Sigmoid colon (tissue), 7 donors: ENCODE measurements around the gene TEX19. TPM values are rescaled to one million over a fixed set of nuclear protein-coding genes. Genes with fewer than 3 reads are reported as not detected.
A peak's percentile ranks its signal among the peaks of the same experiment; 100 is the strongest.

ENCODE experiments used
- DNase-seq: peaks from one replicate; pipeline ENCODE4 v3.0.0-alpha.2; 2019
- H3K27ac ChIP-seq, 4 donors: fragments of 200-600 bp; sonication (generic); one replicate each; pipeline ENCODE4 v1.5.1; 2016 to 2019; ENCODE audit warnings: mild to moderate bottlenecking in 1 of 4
- H3K27me3 ChIP-seq, 3 donors: fragments of 200-600 bp; sonication (generic); one replicate each; pipeline ENCODE4 v1.5.1; 2019; ENCODE audit warnings: mild to moderate bottlenecking in 1 of 3
- H3K36me3 ChIP-seq, 4 donors: fragments of 200-600 bp; sonication (generic); one replicate each; pipeline ENCODE4 v1.5.1; 2016 to 2019
- H3K4me1 ChIP-seq, 4 donors: fragments of 200-600 bp; sonication (generic); one replicate each; pipeline ENCODE4 v1.5.1; 2017 to 2019
- H3K4me3 ChIP-seq, 4 donors: fragments of 200-600 bp; sonication (generic); one replicate each; pipeline ENCODE4 v1.5.1; 2017 to 2019; ENCODE audit warnings: mild to moderate bottlenecking in 2 of 4, moderate library complexity in 1 of 4
- H3K9me3 ChIP-seq, 4 donors: fragments of 200-600 bp in 3 of 4; sonication (generic) in 3 of 4; one replicate each; pipeline versions ENCODE4 v1.5.1 to v1.6.1; 2013 to 2019
- CTCF ChIP-seq, 4 experiments: fragments of 450-650 bp in 3 of 4; fragments of 200-600 bp in 1 of 4; IDR thresholded peaks; one replicate each; pipeline ENCODE4 v1.5.1; 2016 to 2019; ENCODE audit warnings: antibody characterized with exemption in 4 of 4, mild to moderate bottlenecking in 3 of 4, moderate library complexity in 2 of 4
- EP300 ChIP-seq, 4 donors: sonication (generic); formaldehyde crosslinking; IDR thresholded peaks; one replicate each; pipeline ENCODE4 v1.6.1; 2017; ENCODE audit warnings: antibody characterized with exemption in 4 of 4
- POLR2A ChIP-seq, 2 donors: fragments of 450-650 bp; IDR thresholded peaks; one replicate each; pipeline ENCODE4 v1.6.1; 2016; ENCODE audit warnings: antibody characterized with exemption in 2 of 2, mild to moderate bottlenecking in 2 of 2, moderate library complexity in 2 of 2
- POLR2AphosphoS5 ChIP-seq, 4 donors: sonication (generic); formaldehyde crosslinking; IDR thresholded peaks; one replicate each; pipeline ENCODE4 v1.6.1; 2017; ENCODE audit warnings: antibody characterized with exemption in 4 of 4
- WGBS, 2 donors: extraction: QIAGEN DNeasy Blood & Tissue Kit; methylation state at CpG; one replicate each; pipeline ENCODE4 v1.1.7; 2013; 5-methylcytosine and 5-hydroxymethylcytosine counted together
- intact Hi-C: fragments of 100-400 bp; cut with DNase I; formaldehyde crosslinking; loops from one replicate; pipeline ENCODE4 v1.15.1; 2023
- polyA plus RNA-seq, 3 donors: library from polyadenylated mRNA; stranded (reverse); fragments of 200-250 nt; gene quantifications; one replicate each; pipeline ENCODE4 v1.2.3, GENCODE V29; 2013
- total RNA-seq, 4 donors: library from RNA; depleted of rRNA; stranded (reverse); fragments of >200 nt; gene quantifications; one replicate each; pipeline ENCODE4 v1.1.0, GENCODE V29; 2016
- donor health status: healthy with polysubstance abuse.
- donor health status: Bipolar disorder and iron deficiency.
- donor health status: healthy.

Gene TEX19
- total and polyA plus RNA-seq, 7 donors: 0.04 TPM; not detected in 6

GRCh38 chr17:82313195-82314011 is 45.6 kb upstream of the TEX19 start:
- H3K27ac ChIP-seq: no peak overlapping the region
- WGBS, 2 donors: 82 to 87% methylated on average over 28 of the region's 28 CpGs
- no peaks in the 10 kb centered on the region for H3K9me3 ChIP-seq
- intact Hi-C loops: no loop called here
- peaks cover 0 to 3% (median 0%) of the 10 kb centered on the region in 4 donors for H3K4me1 ChIP-seq
- H3K36me3 ChIP-seq: no peaks in the 10 kb centered on the region
- no peak for DNase-seq
- H3K27me3 ChIP-seq: peaks cover 19 to 60% (median 42%) of the 10 kb centered on the region in 3 donors
- no peak overlapping the region for H3K4me3 ChIP-seq
- TF ChIP-seq EP300 (IDR thresholded peaks at IDR 0.05) (no peak), POLR2A (IDR thresholded peaks at IDR 0.05) (no peak), POLR2AphosphoS5 (IDR thresholded peaks at IDR 0.05) (no peak)

GRCh38 chr17:82314012-82314726 is 44.9 kb upstream of the TEX19 start:
- Histone ChIP-seq H3K27me3 (peaks cover 19 to 60% (median 42%) of the 10 kb centered on the region in 3 donors), H3K9me3 (no peaks in the 10 kb centered on the region), H3K4me3 (no peak overlapping the region), H3K36me3 (no peaks in the 10 kb centered on the region), H3K4me1 (peaks cover 0 to 3% (median 0%) of the 10 kb centered on the region in 4 donors), H3K27ac (no peak overlapping the region)
- no peak for TF ChIP-seq EP300 (IDR thresholded peaks at IDR 0.05)
- no peak for TF ChIP-seq POLR2AphosphoS5 (IDR thresholded peaks at IDR 0.05)
- TF ChIP-seq POLR2A (IDR thresholded peaks at IDR 0.05): no peak
- DNase-seq: no peak
- WGBS, 2 donors: 69 to 80% methylated on average over 27 of the region's 27 CpGs
- intact Hi-C loops: no loop called here

GRCh38 chr17:82314727-82315605 is 44.1 kb upstream of the TEX19 start:
- TF ChIP-seq POLR2A (IDR thresholded peaks at IDR 0.05) (no peak), EP300 (IDR thresholded peaks at IDR 0.05) (no peak), POLR2AphosphoS5 (IDR thresholded peaks at IDR 0.05) (no peak), CTCF (IDR thresholded peaks at IDR 0.05) (no peak)
- intact Hi-C loops: no loop called here

GRCh38 chr17:82315703-82316358 is 43.2 kb upstream of the TEX19 start:
- peaks cover 19 to 54% (median 38%) of the 10 kb centered on the region in 3 donors for H3K27me3 ChIP-seq
- TF ChIP-seq EP300 (IDR thresholded peaks at IDR 0.05): no peak
- TF ChIP-seq CTCF (IDR thresholded peaks at IDR 0.05): no peak
- no peak for TF ChIP-seq POLR2AphosphoS5 (IDR thresholded peaks at IDR 0.05)
- TF ChIP-seq POLR2A (IDR thresholded peaks at IDR 0.05): no peak

More at GRCh38 chr17:82314727-82315605, 44.1 kb upstream of the TEX19 start:
- Histone ChIP-seq H3K36me3 (no peaks in the 10 kb centered on the region), H3K27ac (no peak overlapping the region), H3K4me3 (no peak overlapping the region), H3K4me1 (peaks cover 0 to 3% (median 0%) of the 10 kb centered on the region in 4 donors), H3K9me3 (no peaks in the 10 kb centered on the region), H3K27me3 (peaks cover 19 to 60% (median 42%) of the 10 kb centered on the region in 3 donors)
- WGBS, 2 donors: 57 to 62% methylated on average over 32 of the region's 32 CpGs
- no peak for DNase-seq

More at GRCh38 chr17:82315703-82316358, 43.2 kb upstream of the TEX19 start:
- peak overlapping the region in 1 of 4 donors; percentile 14 for H3K4me3 ChIP-seq
- peaks cover 0 to 3% (median under 1%) of the 10 kb centered on the region in 4 donors for H3K4me1 ChIP-seq
- intact Hi-C loops: no loop called here
- no peak for DNase-seq
- no peak overlapping the region for H3K27ac ChIP-seq
- no peaks in the 10 kb centered on the region for H3K9me3 ChIP-seq
- H3K36me3 ChIP-seq: no peaks in the 10 kb centered on the region
- 19 to 31% methylated on average over 36 of the region's 36 CpGs for WGBS, 2 donors
